Nucleus accumbens (tissue), 56 donors: Measurements from ENCODE around the gene MMP11.

Source experiments
- DNase-seq, 56 donors: peaks; one replicate each; lab custom pipeline; 2025; lab: John Stamatoyannopoulos, UW

The MMP11 gene

GRCh38 chr22:23826510-23827350 is 54.1 kb downstream of the MMP11 start:
- no peak for DNase-seq

GRCh38 chr22:23827351-23827995 is 54.8 kb downstream of the MMP11 start:
- no peak for DNase-seq

DNA sequence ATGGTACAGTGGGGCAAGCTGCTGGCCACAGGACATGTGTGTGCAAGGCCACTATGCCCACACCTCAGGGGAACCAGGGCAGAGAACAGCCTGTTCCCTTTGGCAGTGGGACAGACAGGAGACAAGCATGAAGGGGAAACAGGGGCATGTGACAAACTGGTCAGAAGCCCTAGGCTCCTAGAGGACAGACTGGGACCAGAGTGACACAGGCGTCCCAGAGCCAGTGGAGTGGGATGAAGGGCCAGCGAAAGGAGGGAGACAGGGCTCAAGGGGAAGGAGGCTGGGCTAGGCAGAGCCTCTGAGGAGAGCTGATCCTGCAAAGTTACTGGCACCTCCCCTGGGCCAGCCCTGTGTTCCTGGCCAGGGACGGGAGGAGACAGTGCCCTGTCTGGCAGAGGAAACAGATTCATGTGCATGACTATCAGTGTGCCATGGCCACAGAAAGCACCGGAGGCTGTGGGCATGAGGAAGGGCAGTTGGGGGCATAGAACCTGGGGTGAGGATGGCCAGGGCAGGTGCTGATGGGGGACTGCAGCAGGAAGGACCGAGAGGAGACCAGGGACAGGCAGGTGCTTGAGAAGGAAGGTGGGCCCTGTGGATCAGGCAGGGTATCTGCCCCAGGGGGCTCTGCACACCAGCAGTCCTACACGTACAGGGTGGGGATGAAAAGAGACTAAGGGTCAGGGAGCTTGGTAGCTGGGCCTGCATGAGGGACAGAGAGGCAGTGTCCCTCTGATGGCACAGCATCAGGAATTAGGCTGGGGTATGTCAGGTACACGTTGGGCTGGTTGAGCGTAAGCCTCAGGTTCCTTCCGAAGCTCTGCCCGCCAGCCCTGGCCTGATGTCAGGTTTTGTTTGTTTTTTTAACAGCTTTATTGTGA is 56.4 kb downstream of the MMP11 start:
- peak in 4 of 56 donors; percentile 19 to 34 (median 26) for DNase-seq

DNA sequence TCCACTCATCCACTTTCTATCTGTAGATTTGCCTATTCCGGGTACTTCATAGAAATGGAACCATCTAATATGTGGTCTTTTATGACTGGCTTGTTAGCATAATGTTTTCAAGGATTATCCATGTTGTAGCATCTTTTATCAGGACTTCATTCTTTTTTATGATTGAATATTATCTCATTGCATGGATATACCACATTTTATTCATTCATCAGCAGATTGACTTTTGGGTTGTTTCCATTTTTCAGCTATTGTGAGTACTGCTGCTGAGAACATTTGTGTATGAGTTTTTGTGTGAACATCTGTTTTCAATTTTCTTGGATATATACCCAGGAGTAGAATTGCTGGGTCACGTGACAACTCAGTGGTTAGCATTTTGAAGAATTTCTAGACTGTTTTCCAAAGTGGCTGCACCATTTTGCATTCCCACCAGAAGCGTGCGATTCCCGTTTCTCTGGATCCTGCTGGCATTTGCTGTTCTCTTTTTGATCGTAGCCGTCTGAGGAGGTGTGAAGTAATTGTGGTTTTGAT is 57.3 kb downstream of the MMP11 start:
- no peak for DNase-seq

GRCh38 chr22:23831261-23831660 is 58.6 kb downstream of the MMP11 start:
- no peak for DNase-seq

DNA sequence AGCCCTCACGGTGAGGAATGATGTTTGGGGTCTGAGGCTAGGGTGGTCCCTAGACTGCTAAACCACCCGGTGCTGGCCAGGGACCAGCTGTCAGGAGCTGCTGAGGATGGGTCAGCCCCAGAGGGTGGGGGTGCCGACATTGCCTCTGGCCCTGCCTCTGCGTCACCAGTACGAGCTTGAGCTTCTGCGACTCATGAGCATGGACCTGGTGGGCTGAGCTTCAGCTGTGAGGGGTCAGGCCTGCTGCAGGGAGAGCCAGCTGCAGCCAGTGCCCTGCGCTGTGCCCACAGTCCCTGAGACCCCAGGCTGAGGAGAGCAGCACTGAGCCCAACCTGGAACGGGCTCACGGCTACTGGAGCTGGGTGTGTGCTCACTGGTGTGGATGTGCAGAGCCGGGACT is 59.1 kb downstream of the MMP11 start:
- DNase-seq, result no peak

DNA sequence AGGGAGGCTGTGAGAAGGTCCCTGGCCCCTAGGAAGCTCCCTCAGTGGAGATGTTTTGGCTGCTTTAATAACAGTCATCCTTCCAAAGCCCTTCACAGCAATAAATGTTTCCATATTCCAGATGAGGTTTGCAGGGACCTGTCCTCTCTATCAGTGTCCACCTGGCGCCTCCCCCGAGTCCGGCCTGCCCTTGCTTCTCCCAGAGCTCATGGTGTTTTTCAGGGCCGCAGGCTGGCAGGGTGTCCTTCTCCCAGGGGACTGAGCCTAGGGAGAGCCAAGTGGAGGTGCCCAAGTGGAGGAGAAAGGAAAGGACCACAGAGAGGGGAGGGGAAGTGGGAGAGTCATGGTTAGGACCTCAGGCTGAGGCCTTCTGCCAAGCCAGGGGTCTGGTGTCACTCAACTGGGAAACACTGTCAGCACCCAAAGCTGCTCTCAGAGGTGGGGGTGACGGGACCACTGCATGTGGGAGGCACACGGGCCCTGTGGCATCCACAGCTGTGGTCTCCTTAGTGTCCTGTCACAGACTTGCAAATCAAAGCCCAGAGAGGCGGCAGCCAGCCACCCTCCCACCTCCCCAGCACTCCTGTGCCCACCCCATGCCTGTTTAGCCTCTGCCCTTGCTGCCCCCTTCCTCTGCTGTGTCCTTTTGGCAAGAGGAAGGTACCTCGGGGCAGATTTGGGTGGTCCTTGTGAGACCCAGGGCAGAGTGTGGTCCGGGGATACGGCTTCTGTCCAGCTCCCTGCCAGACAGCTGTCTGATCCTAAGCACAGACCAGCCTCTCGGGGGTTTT is 59.8 kb downstream of the MMP11 start:
- no peak for DNase-seq

DNA sequence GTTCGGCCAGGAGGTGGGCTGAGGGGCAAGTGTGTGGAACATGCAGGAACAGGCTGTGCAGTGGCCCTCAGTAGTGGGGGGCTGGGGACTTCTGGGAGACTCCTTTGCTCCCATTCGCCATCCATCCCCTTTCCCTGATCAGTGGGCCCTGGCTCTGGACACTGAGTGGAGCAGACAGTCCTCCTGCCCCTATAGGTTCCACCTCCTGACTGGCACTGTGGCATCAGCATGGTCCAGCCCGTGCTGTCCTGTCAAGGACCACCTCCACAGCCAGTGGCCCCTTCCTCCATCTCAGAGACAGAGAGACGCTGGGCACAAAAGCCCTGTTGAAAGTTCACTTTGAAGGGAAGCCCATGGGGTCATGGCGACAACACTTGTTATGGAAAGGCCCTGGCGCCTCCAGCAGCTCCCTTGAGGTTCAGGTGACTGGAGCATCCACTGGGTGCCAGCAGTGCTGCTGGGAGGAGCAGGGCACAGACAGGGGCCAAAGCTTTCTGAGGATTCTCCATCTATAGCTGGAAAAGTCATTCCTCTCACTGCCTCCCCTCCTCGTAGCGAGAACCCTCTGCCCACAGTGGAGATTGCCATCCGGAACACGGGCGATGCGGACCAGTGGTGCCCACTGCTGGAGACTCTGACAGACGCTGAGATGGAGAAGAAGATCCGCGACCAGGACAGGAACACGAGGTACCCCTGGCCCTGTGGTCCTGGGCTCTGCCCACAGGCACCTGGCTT is 60.5 kb downstream of the MMP11 start:
- DNase-seq, result no peak
